ENCODE measurements around the gene OR2B3. TPM values are rescaled to one million over a fixed set of nuclear protein-coding genes. Genes with fewer than 3 reads are reported as not detected.

Gene OR2B3
- total RNA-seq, 1 experiment from 2014 or later: not detected

Other genes starting within 250 kb of the OR2B3 start
- 62.5 TPM for gene TRIM27, start 163.3 kb downstream of the OR2B3 start, total RNA-seq (2021; ENCODE audit: unreplicated experiment)
- not detected for gene ZNF311, start 82.0 kb downstream of the OR2B3 start, total RNA-seq (2021; ENCODE audit: unreplicated experiment)
- not detected for gene OR2W1, start 42.1 kb downstream of the OR2B3 start, total RNA-seq (2021; ENCODE audit: unreplicated experiment)
- not detected for gene OR2J1, start 12.2 kb upstream of the OR2B3 start, total RNA-seq (2021; ENCODE audit: unreplicated experiment)
- gene OR2J3, start 20.7 kb upstream of the OR2B3 start, total RNA-seq (2021; ENCODE audit: unreplicated experiment): not detected
- not detected for gene OR2J2, start 83.6 kb upstream of the OR2B3 start, total RNA-seq (2021; ENCODE audit: unreplicated experiment)
- gene OR14J1, start 214.4 kb upstream of the OR2B3 start, total RNA-seq (2021; ENCODE audit: unreplicated experiment): not detected

Measured in HCT116 (cell line).